Astrocyte of the cerebellum (primary cell): ENCODE measurements around the gene CCDC12.
A peak's percentile ranks its signal among the peaks of the same experiment; 100 is the strongest.

ENCODE experiments used
- DNase-seq: peaks from one replicate; pipeline ENCODE4 v3.0.0-alpha.2; 2011; ENCODE audit warnings: low read depth
- H3K4me3 ChIP-seq: 2 replicates; pipeline ENCODE4 v1.5.1; 2011; ENCODE audit warnings: mild to moderate bottlenecking, low read depth, low read length, moderate library complexity
- CTCF ChIP-seq: IDR thresholded peaks from 2 replicates; pipeline ENCODE4 v1.5.1; 2012; ENCODE audit warnings: low read length, low read depth, moderate library complexity, mild to moderate bottlenecking; ENCODE audit errors: missing control alignments
- in situ Hi-C: cut with HindIII; loops from 2 replicates; pipeline ENCODE4 v1.10.0; 2017; ENCODE audit warnings: low sequenced_read_pairs

Gene CCDC12

GRCh38 chr3:46885612-46886011 is 90.9 kb downstream of the CCDC12 start:
- in situ Hi-C loops: no loop called here
- no peak for DNase-seq

GRCh38 chr3:46884929-46885328 is 91.6 kb downstream of the CCDC12 start:
- no peak overlapping the region for H3K4me3 ChIP-seq
- in situ Hi-C loops: no loop called here
- TF ChIP-seq CTCF: no peak
- no peak for DNase-seq

More at GRCh38 chr3:46885612-46886011, 90.9 kb downstream of the CCDC12 start:
- TF ChIP-seq CTCF: no peak
- H3K4me3 ChIP-seq: no peak overlapping the region

- no peak for TF ChIP-seq CTCF
- DNase-seq: no peak
- in situ Hi-C loops: no loop called here
- H3K4me3 ChIP-seq: no peak overlapping the region
Observed at GRCh38 chr3:46884427-46884826, 92.1 kb downstream of the CCDC12 start.

- no peak for TF ChIP-seq CTCF
- DNase-seq: no peak
- peak overlapping the region; percentile 19 for H3K4me3 ChIP-seq
- in situ Hi-C loops: no loop called here
Observed at GRCh38 chr3:46883830-46884185, 92.7 kb downstream of the CCDC12 start.

- TF ChIP-seq CTCF: no peak
- peak overlapping the region; percentile 45 for H3K4me3 ChIP-seq
- in situ Hi-C loops: no loop called here
- no peak for DNase-seq
Observed at GRCh38 chr3:46883054-46883829, 93.3 kb downstream of the CCDC12 start.

GRCh38 chr3:46882377-46883053 is 94.0 kb downstream of the CCDC12 start:
- no peak for DNase-seq

More at GRCh38 chr3:46882377-46883053, 94.0 kb downstream of the CCDC12 start:
- in situ Hi-C loops: no loop called here
- peak overlapping the region; percentile 45 for H3K4me3 ChIP-seq
- TF ChIP-seq CTCF: no peak
